Measurements from ENCODE around the gene DNAJB2.

DNA sequence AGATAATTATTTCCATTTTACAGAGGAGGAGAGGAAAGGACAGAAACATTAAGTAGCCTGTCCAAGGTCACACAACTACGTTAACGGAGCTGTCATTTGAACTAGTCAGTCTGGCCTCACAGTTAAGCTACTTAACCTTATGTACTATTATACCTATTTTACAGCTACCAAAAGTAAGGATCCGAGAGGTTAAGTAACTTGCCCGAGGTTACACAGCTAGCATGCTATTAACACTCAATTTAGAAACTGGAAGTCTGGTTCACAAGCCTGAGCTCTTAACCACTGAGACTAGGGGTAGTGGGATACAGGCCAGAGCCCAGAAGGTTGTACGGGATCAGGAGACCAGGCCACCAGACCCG lies 34.4 kb upstream of the DNAJB2 start:
- TF ChIP-seq, protein P1, sequence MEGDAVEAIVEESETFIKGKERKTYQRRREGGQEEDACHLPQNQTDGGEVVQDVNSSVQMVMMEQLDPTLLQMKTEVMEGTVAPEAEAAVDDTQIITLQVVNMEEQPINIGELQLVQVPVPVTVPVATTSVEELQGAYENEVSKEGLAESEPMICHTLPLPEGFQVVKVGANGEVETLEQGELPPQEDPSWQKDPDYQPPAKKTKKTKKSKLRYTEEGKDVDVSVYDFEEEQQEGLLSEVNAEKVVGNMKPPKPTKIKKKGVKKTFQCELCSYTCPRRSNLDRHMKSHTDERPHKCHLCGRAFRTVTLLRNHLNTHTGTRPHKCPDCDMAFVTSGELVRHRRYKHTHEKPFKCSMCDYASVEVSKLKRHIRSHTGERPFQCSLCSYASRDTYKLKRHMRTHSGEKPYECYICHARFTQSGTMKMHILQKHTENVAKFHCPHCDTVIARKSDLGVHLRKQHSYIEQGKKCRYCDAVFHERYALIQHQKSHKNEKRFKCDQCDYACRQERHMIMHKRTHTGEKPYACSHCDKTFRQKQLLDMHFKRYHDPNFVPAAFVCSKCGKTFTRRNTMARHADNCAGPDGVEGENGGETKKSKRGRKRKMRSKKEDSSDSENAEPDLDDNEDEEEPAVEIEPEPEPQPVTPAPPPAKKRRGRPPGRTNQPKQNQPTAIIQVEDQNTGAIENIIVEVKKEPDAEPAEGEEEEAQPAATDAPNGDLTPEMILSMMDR (IDR thresholded peaks at IDR 0.05), result no peak
- no peak for TF ChIP-seq POLR2A (IDR thresholded peaks at IDR 0.05)

Measured in gastroesophageal sphincter (tissue), 3 donors.